K562 (cell line): ENCODE measurements around the gene ITGB6. TPM values are rescaled to one million over a fixed set of nuclear protein-coding genes. Genes with fewer than 3 reads are reported as not detected.

Experiments
- ATAC-seq: fragments of 200-7000 bp; cut with Tn5 transposase; 3 replicates; pipeline ENCODE4 v1.9.1; 2020; ENCODE audit warnings: moderate library complexity
- BruUV-seq: library from RNA; stranded (reverse); fragments of 400-500 nt; replicated peaks from 2 replicates; lab custom pipeline; 2021; lab: Mats Ljungman, UMichigan
- CTCF ChIA-PET: fragments of 300-600 bp; formaldehyde crosslinking; extraction: SDS; loops from one replicate; lab custom pipeline; 2021; ENCODE audit warnings: low intra/inter-chr PET ratio; lab: Yijun Ruan, JAX
- POLR2A ChIA-PET: fragments of 300-600, 350-650 bp; sonication (Branson Sonifier 250); formaldehyde crosslinking; extraction: SDS; loops from one replicate; lab custom pipeline; 2021; ENCODE audit warnings: antibody characterized with exemption, inconsistent platforms; lab: Yijun Ruan, JAX
- DNase-seq, 4 experiments: peaks; one replicate each; pipeline versions ENCODE4 v3.0.0 to v3.0.0-alpha.2; 2011 to 2018; ENCODE audit warnings: low spot score in 3 of 4, mixed read lengths in 3 of 4; ENCODE audit errors: extremely low read depth in 1 of 4
- FAIRE-seq: peaks from 2 replicates; lab custom pipeline; 2011; peaks lifted over from hg19 to GRCh38; lab: Jason Lieb, UNC
- H2AFZ ChIP-seq: 2 replicates; pipeline ENCODE4 v1.6.0; 2011; ENCODE audit warnings: low read depth, low read length, control low read depth, inconsistent platforms
- H3K27ac ChIP-seq: fragments of 200-600 bp; 3 replicates; pipeline ENCODE4 v1.8.0; 2011; ENCODE audit warnings: low read depth, mild to moderate bottlenecking, control low read depth, inconsistent platforms, low read length, moderate library complexity, mixed read lengths; ENCODE audit errors: extremely low read depth
- H3K27me3 ChIP-seq, 2 experiments: fragments of 300-600 bp in 1 of 2; 2 replicates in 1 of 2; 3 replicates in 1 of 2; pipeline versions ENCODE4 v1.6.0 to v1.8.0; 2011; ENCODE audit warnings: inconsistent platforms in 2 of 2, low read length in 2 of 2, mild to moderate bottlenecking in 1 of 2, mixed read lengths in 1 of 2, moderate library complexity in 1 of 2; ENCODE audit not compliant: control insufficient read depth in 2 of 2, insufficient read depth in 2 of 2
- H3K36me3 ChIP-seq: fragments of 300-600 bp; 3 replicates; pipeline ENCODE4 v1.8.0; 2011; ENCODE audit warnings: mild to moderate bottlenecking, low read length, inconsistent platforms; ENCODE audit not compliant: control insufficient read depth, insufficient read depth
- H3K4me1 ChIP-seq, 2 experiments: fragments of 200-600 bp in 1 of 2; replicated peaks in 1 of 2; 2 replicates in 1 of 2; 3 replicates in 1 of 2; pipeline versions ENCODE4 v1.5.1 to v1.8.0; 2011; ENCODE audit warnings: inconsistent platforms in 2 of 2, low read length in 2 of 2, mild to moderate bottlenecking in 1 of 2, mixed read lengths in 1 of 2, moderate library complexity in 1 of 2; ENCODE audit not compliant: control insufficient read depth in 2 of 2, insufficient read depth in 2 of 2
- H3K4me2 ChIP-seq: 2 replicates; pipeline ENCODE4 v1.6.1; 2011; ENCODE audit warnings: low read length, control low read depth, inconsistent platforms, mixed read lengths; ENCODE audit not compliant: insufficient read depth
- H3K4me3 ChIP-seq: fragments of 200-600 bp; sonication (generic), shearing (Covaris generic); 2 replicates; pipeline ENCODE4 v1.5.1; 2016; ENCODE audit warnings: control low read depth, inconsistent platforms
- H3K79me2 ChIP-seq: fragments of 200-600 bp; 3 replicates; pipeline ENCODE4 v1.8.0; 2011; ENCODE audit warnings: low read length, inconsistent platforms; ENCODE audit not compliant: control insufficient read depth, insufficient read depth
- H3K9ac ChIP-seq, 2 experiments: 2 replicates each; pipeline versions ENCODE4 v1.6.0 to v1.6.1; 2011; ENCODE audit warnings: low read depth in 2 of 2, low read length in 2 of 2, control low read depth in 1 of 2, inconsistent platforms in 1 of 2, mild to moderate bottlenecking in 1 of 2, mixed read lengths in 1 of 2; ENCODE audit not compliant: insufficient read depth in 1 of 2
- H3K9me1 ChIP-seq: one replicate; pipeline ENCODE4 v1.6.0; 2011; ENCODE audit warnings: inconsistent platforms, mild to moderate bottlenecking, low read length, moderate library complexity; ENCODE audit not compliant: control insufficient read depth, insufficient read depth
- H3K9me3 ChIP-seq: replicated peaks from 2 replicates; pipeline ENCODE4 v1.5.1; 2011; ENCODE audit warnings: low read depth, low read length, inconsistent platforms; ENCODE audit not compliant: control insufficient read depth, insufficient read depth
- H4K20me1 ChIP-seq: replicated peaks from 2 replicates; pipeline ENCODE4 v1.6.1; 2011; ENCODE audit warnings: low read length, inconsistent platforms, mixed read lengths; ENCODE audit not compliant: control insufficient read depth, insufficient read depth
- CREM ChIP-seq: IDR thresholded peaks from 2 replicates; pipeline ENCODE4 v1.6.1; 2014; ENCODE audit warnings: antibody characterized with exemption, low read depth
- HDAC1 ChIP-seq, 2 experiments: fragments of 450-650 bp; IDR thresholded peaks; 2 replicates each; pipeline ENCODE4 v1.6.1; 2016 to 2017; ENCODE audit warnings: inconsistent platforms in 1 of 2, mild to moderate bottlenecking in 1 of 2, moderate library complexity in 1 of 2
- NR2F6 ChIP-seq: fragments of 450-650 bp; formaldehyde crosslinking; IDR thresholded peaks from 2 replicates; pipeline ENCODE4 v1.4.0; 2020; ENCODE audit warnings: mild to moderate bottlenecking
- ZSCAN32 ChIP-seq: fragments of 450-650 bp; formaldehyde crosslinking; IDR thresholded peaks from 2 replicates; pipeline ENCODE4 v1.4.0; 2020; ENCODE audit warnings: mild to moderate bottlenecking, moderate library complexity
- WGBS: fragments of 100-300 bp; shearing (Covaris generic); methylation state at CpG from one replicate; pipeline ENCODE4 v1.1.6; 2016; ENCODE audit warnings: low coverage, mixed read lengths; ENCODE audit not compliant: insufficient coverage; ENCODE audit errors: missing lambda C conversion rate; 5-methylcytosine and 5-hydroxymethylcytosine counted together
- in situ Hi-C: fragments of 300-500 bp; cut with MboI; formaldehyde crosslinking; loops from 4 replicates; pipeline ENCODE4 v1.15.0; 2018; ENCODE audit warnings: inconsistent platforms, mixed read lengths
- intact Hi-C: fragments of 100-400 bp; cut with micrococcal nuclease; formaldehyde crosslinking; loops from 2 replicates; pipeline ENCODE4 v1.14.2; 2022
- polyA plus RNA-seq, 8 experiments: library from polyadenylated mRNA; depleted of rRNA in 4 of 8; stranded (reverse) in 5 of 8; unstranded in 3 of 8; fragments of >200 nt; fragmentation: Nextera tagmentation in 2 of 8; fragmentation: Illumina TruSeq in 1 of 8; extraction: Ambion mirVana in 2 of 8; extraction: Trizol in 1 of 8; gene quantifications; 2 replicates each; pipeline versions ENCODE4 v1.2.1 to v1.2.3, GENCODE V29; 2011 to 2014; ENCODE audit warnings: inconsistent platforms in 1 of 8, missing spikeins in 1 of 8
- total RNA-seq, 7 experiments: library from RNA; depleted of rRNA in 6 of 7; stranded (reverse); fragments of >200 nt in 6 of 7; fragmentation: Illumina TruSeq in 2 of 7; extraction: Trizol in 2 of 7; gene quantifications; 2 replicates each; pipeline versions ENCODE4 v1.2.1 to v1.2.3, GENCODE V29; 2011 to 2021; ENCODE audit warnings: low replicate concordance in 1 of 7
- TF ChIP-seq, protein P1 (sequence below): sonication (generic); formaldehyde crosslinking; IDR thresholded peaks from 2 replicates; pipeline ENCODE4 v1.9.0; 2022; ENCODE audit warnings: mild to moderate bottlenecking, missing genetic modification reagents
- TF ChIP-seq, protein P2 (sequence below), 2 experiments: fragments of 450-650 bp; IDR thresholded peaks; 2 replicates each; pipeline ENCODE4 v1.6.1; 2018; ENCODE audit warnings: mild to moderate bottlenecking in 2 of 2, low read depth in 1 of 2; ENCODE audit not compliant: partially characterized antibody in 2 of 2

Gene ITGB6
- total and polyA plus RNA-seq, 9 of the 15 experiments (the other 6 are each of a cell fraction or from before 2014, with no cell fraction given), result 0.18 TPM; not detected in 8

DNA sequence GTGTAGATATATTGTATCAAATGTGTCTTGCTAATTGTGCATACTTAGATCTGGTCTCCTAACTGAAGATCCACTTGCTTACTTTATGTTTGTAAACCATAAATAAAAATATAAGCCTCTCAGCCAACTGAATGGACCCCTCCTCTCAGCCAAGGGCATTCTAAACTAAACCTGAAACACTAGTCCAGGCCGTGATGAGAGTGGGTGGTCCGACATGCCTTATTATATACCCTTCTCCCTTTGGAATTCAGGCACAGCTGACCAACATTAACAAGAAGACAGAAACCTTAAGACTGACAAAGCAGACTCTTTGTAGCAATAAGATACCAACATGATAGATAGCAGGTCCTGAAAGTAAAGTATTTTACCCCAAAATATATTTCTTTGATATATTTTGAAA is 73.3 kb downstream of the ITGB6 start:
- H3K9me3 ChIP-seq, result no peaks in the 10 kb centered on the region
- no TSS peak for BruUV-seq
- ChIA-PET POLR2A (no interaction called here), CTCF (no interaction called here)
- H3K27me3 ChIP-seq, result no peaks in the 10 kb centered on the region; a peak in 1 of 5 replicates
- intact Hi-C loops (no loop called here), in situ Hi-C loops (no loop called here)
- TF ChIP-seq NR2F6 (CRISPR knock-in tag) (no peak), ZSCAN32 (CRISPR knock-in tag) (no peak), CREM (no peak), HDAC1 (IDR thresholded peaks at IDR 0.05) (no peak)
- TF ChIP-seq, protein P1, sequence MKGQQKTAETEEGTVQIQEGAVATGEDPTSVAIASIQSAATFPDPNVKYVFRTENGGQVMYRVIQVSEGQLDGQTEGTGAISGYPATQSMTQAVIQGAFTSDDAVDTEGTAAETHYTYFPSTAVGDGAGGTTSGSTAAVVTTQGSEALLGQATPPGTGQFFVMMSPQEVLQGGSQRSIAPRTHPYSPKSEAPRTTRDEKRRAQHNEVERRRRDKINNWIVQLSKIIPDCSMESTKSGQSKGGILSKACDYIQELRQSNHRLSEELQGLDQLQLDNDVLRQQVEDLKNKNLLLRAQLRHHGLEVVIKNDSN (CRISPR knock-in tag), result no peak
- no peak overlapping the region for H3K9ac ChIP-seq
- H3K79me2 ChIP-seq, result no peaks in the 10 kb centered on the region
- H3K4me3 ChIP-seq, result no peak overlapping the region
- H4K20me1 ChIP-seq, result no peaks in the 10 kb centered on the region
- H3K36me3 ChIP-seq, result no peaks in the 10 kb centered on the region
- no peak overlapping the region for H3K27ac ChIP-seq
- ATAC-seq (no peak), FAIRE-seq (no peak), DNase-seq (no peak)
- H3K4me2 ChIP-seq, result no peak overlapping the region
- H3K9me1 ChIP-seq, result no peaks in the 10 kb centered on the region
- WGBS, result 0% methylated on average over 2 of the region's 2 CpGs
- no peaks in the 10 kb centered on the region for H3K4me1 ChIP-seq
- H2AFZ ChIP-seq, result no peak overlapping the region

DNA sequence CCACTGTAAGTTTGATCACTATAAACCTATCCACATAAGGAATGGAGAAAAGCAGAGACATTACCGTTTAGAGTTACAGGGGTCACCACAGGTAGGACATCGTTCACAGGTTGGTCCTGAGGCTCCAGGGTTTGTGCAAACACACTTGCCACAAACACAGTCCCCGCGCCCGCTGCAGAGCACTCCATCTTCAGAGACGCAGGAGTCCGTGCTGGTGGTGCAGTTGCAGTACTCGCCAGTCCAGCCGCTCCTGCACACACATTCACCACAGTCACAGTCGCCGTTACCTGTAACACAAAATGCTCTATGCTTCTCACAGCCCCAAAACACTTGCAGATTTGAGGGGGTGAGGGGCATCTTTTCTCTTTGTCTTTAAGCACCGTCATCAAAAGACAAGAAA is 73.8 kb downstream of the ITGB6 start:
- no peak overlapping the region for H3K27ac ChIP-seq
- ChIA-PET CTCF (no interaction called here), POLR2A (no interaction called here)
- H3K9ac ChIP-seq, result no peak overlapping the region
- no peak overlapping the region for H3K4me2 ChIP-seq
- no TSS peak for BruUV-seq
- FAIRE-seq, result no peak
- no peaks in the 10 kb centered on the region for H4K20me1 ChIP-seq
- ATAC-seq, result no peak
- H2AFZ ChIP-seq, result no peak overlapping the region
- intact Hi-C loops, result no loop called here
- H3K9me3 ChIP-seq, result no peaks in the 10 kb centered on the region
- no peaks in the 10 kb centered on the region for H3K36me3 ChIP-seq
- no peaks in the 10 kb centered on the region for H3K9me1 ChIP-seq
- no peaks in the 10 kb centered on the region for H3K4me1 ChIP-seq
- H3K27me3 ChIP-seq, result no peaks in the 10 kb centered on the region; a peak in 1 of 5 replicates
- DNase-seq, result no peak
- no peak overlapping the region for H3K4me3 ChIP-seq
- in situ Hi-C loops, result no loop called here
- under 1% methylated on average over 12 of the region's 12 CpGs for WGBS
- no peaks in the 10 kb centered on the region for H3K79me2 ChIP-seq
- TF ChIP-seq, protein P2, sequence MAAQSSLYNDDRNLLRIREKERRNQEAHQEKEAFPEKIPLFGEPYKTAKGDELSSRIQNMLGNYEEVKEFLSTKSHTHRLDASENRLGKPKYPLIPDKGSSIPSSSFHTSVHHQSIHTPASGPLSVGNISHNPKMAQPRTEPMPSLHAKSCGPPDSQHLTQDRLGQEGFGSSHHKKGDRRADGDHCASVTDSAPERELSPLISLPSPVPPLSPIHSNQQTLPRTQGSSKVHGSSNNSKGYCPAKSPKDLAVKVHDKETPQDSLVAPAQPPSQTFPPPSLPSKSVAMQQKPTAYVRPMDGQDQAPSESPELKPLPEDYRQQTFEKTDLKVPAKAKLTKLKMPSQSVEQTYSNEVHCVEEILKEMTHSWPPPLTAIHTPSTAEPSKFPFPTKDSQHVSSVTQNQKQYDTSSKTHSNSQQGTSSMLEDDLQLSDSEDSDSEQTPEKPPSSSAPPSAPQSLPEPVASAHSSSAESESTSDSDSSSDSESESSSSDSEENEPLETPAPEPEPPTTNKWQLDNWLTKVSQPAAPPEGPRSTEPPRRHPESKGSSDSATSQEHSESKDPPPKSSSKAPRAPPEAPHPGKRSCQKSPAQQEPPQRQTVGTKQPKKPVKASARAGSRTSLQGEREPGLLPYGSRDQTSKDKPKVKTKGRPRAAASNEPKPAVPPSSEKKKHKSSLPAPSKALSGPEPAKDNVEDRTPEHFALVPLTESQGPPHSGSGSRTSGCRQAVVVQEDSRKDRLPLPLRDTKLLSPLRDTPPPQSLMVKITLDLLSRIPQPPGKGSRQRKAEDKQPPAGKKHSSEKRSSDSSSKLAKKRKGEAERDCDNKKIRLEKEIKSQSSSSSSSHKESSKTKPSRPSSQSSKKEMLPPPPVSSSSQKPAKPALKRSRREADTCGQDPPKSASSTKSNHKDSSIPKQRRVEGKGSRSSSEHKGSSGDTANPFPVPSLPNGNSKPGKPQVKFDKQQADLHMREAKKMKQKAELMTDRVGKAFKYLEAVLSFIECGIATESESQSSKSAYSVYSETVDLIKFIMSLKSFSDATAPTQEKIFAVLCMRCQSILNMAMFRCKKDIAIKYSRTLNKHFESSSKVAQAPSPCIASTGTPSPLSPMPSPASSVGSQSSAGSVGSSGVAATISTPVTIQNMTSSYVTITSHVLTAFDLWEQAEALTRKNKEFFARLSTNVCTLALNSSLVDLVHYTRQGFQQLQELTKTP (IDR thresholded peaks at IDR 0.05; ENCODE audit: low read depth in 1 of 2, partially characterized antibody in 2 of 2), result no peak
